HepG2 (cell line): Measurements from ENCODE around the gene SLC7A4. TPM values are rescaled to one million over a fixed set of nuclear protein-coding genes. Genes with fewer than 3 reads are reported as not detected.

Experiments
- CREB1 ChIP-seq, 2 experiments: fragments of 450-650 bp in 1 of 2; IDR thresholded peaks; 2 replicates each; pipeline ENCODE4 v1.6.1; 2016 to 2017; ENCODE audit warnings: control low read depth in 1 of 2, mild to moderate bottlenecking in 1 of 2, missing compliant biosample characterization in 1 of 2, missing genetic modification characterization in 1 of 2
- GATA4 ChIP-seq: sonication (generic); IDR thresholded peaks from 2 replicates; pipeline ENCODE4 v1.6.1; 2016; ENCODE audit warnings: antibody characterized with exemption, low read depth, borderline replicate concordance
- HDAC1 ChIP-seq: sonication (generic); formaldehyde crosslinking; IDR thresholded peaks from 2 replicates; pipeline ENCODE4 v1.5.1; 2020; ENCODE audit warnings: mild to moderate bottlenecking, missing genetic modification reagents
- KLF13 ChIP-seq: sonication (generic); formaldehyde crosslinking; IDR thresholded peaks from 2 replicates; pipeline ENCODE4 v1.4.0; 2020; ENCODE audit warnings: mild to moderate bottlenecking, missing genetic modification reagents
- NCOA5 ChIP-seq: sonication (generic); formaldehyde crosslinking; IDR thresholded peaks from 2 replicates; pipeline ENCODE4 v1.4.0; 2020; ENCODE audit warnings: missing genetic modification reagents
- NCOR1 ChIP-seq: fragments of 200-600 bp; sonication (generic); IDR thresholded peaks from 2 replicates; pipeline ENCODE4 v1.7.0; 2017; ENCODE audit warnings: antibody characterized with exemption, low read length, borderline replicate concordance
- SATB2 ChIP-seq: sonication (generic); formaldehyde crosslinking; IDR thresholded peaks from 2 replicates; pipeline ENCODE4 v1.5.0; 2020; ENCODE audit warnings: missing genetic modification reagents
- SMAD9 ChIP-seq: sonication (generic); formaldehyde crosslinking; IDR thresholded peaks from 2 replicates; pipeline ENCODE4 v1.5.1; 2020; ENCODE audit warnings: mild to moderate bottlenecking, missing genetic modification reagents
- TCF7L2 ChIP-seq: IDR thresholded peaks from 2 replicates; pipeline ENCODE4 v1.6.1; 2011; ENCODE audit warnings: mild to moderate bottlenecking, low read depth, low read length, moderate library complexity
- ZHX1 ChIP-seq: sonication (generic); formaldehyde crosslinking; IDR thresholded peaks from 2 replicates; pipeline ENCODE4 v1.8.1; 2022; ENCODE audit warnings: low read depth, mild to moderate bottlenecking, missing genetic modification reagents
- ZNF30 ChIP-seq: sonication (generic); formaldehyde crosslinking; IDR thresholded peaks from 2 replicates; pipeline ENCODE4 v1.5.0; 2020; ENCODE audit warnings: mild to moderate bottlenecking, missing genetic modification reagents
- ZNF407 ChIP-seq: sonication (generic); formaldehyde crosslinking; IDR thresholded peaks from one replicate; pipeline ENCODE4 v1.5.1; 2020; ENCODE audit warnings: mild to moderate bottlenecking, missing genetic modification reagents; ENCODE audit errors: not compliant biosample characterization
- ZNF432 ChIP-seq: sonication (generic); formaldehyde crosslinking; IDR thresholded peaks from 2 replicates; pipeline ENCODE4 v1.5.0; 2020; ENCODE audit warnings: missing genetic modification reagents, mild to moderate bottlenecking, borderline replicate concordance
- ZSCAN22 ChIP-seq: sonication (generic); formaldehyde crosslinking; IDR thresholded peaks from 2 replicates; pipeline ENCODE4 v1.4.0; 2020; ENCODE audit warnings: mild to moderate bottlenecking, missing genetic modification reagents
- polyA plus RNA-seq, 8 experiments: library from polyadenylated mRNA; depleted of rRNA in 3 of 8; stranded (reverse) in 7 of 8; unstranded in 1 of 8; fragments of >200 nt; fragmentation: Illumina TruSeq in 4 of 8; extraction: Trizol in 4 of 8; gene quantifications; 2 replicates each; pipeline versions ENCODE4 v1.2.1 to v1.2.3, GENCODE V29; 2011 to 2016; ENCODE audit warnings: low read depth in 4 of 8, missing spikeins in 1 of 8, mixed read lengths in 1 of 8; ENCODE audit not compliant: insufficient read depth in 1 of 8
- total RNA-seq, 5 experiments: library from RNA; depleted of rRNA; stranded (reverse); fragments of >200 nt; fragmentation: Illumina TruSeq; extraction: Trizol; gene quantifications; 2 replicates each; pipeline ENCODE4 v1.2.3, GENCODE V29; 2016; ENCODE audit warnings: low read depth in 1 of 5
- TF ChIP-seq, protein P1 (sequence below): sonication (generic); formaldehyde crosslinking; IDR thresholded peaks from 2 replicates; pipeline ENCODE4 v1.4.0; 2020; ENCODE audit warnings: missing genetic modification reagents, low read depth, mild to moderate bottlenecking, borderline replicate concordance
- TF ChIP-seq, protein P2 (sequence below): sonication (generic); formaldehyde crosslinking; IDR thresholded peaks from 2 replicates; pipeline ENCODE4 v1.4.0; 2020; ENCODE audit warnings: missing genetic modification reagents, mild to moderate bottlenecking, borderline replicate concordance

Gene SLC7A4
- total and polyA plus RNA-seq, 2 of the 13 experiments (the other 11 are each of a cell fraction or from before 2014, with no cell fraction given) = not detected

- TF ChIP-seq, protein P1, sequence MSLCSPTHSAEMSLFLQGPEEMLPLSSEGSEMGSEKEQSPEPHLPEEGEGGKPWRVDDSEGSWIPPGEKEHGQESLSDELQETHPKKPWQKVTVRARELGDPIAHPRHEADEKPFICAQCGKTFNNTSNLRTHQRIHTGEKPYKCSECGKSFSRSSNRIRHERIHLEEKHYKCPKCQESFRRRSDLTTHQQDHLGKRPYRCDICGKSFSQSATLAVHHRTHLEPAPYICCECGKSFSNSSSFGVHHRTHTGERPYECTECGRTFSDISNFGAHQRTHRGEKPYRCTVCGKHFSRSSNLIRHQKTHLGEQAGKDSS (CRISPR knock-in tag) = no peak
- TF ChIP-seq NCOR1 (no peak), ZNF432 (CRISPR knock-in tag) (no peak), SMAD9 (peak; percentile 75), HDAC1 (CRISPR knock-in tag) (peak; percentile 81), ZNF407 (CRISPR knock-in tag) (peak; percentile 53), KLF13 (no peak; the same call in 1 of the 2 replicates), GATA4 (0 out of 2 replicates have a peak, but pooled peaks have one; percentile 23), SATB2 (CRISPR knock-in tag) (no peak), ZSCAN22 (CRISPR knock-in tag) (no peak), NCOA5 (CRISPR knock-in tag) (no peak), ZHX1 (CRISPR knock-in tag) (peak; percentile 59), TCF7L2 (no peak), CREB1 (IDR thresholded peaks at IDR 0.05) (peak; percentile 75), CREB1 (CRISPR knock-in tag; IDR thresholded peaks at IDR 0.05) (peak; percentile 86), ZNF30 (CRISPR knock-in tag) (peak; percentile 57; the same call in 1 of the 2 replicates)
- TF ChIP-seq, protein P2, sequence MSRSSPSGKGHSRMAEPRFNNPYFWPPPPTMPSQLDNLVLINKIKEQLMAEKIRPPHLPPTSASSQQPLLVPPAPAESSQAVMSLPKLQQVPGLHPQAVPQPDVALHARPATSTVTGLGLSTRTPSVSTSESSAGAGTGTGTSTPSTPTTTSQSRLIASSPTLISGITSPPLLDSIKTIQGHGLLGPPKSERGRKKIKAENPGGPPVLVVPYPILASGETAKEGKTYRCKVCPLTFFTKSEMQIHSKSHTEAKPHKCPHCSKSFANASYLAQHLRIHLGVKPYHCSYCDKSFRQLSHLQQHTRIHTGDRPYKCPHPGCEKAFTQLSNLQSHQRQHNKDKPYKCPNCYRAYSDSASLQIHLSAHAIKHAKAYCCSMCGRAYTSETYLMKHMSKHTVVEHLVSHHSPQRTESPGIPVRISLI (CRISPR knock-in tag) = no peak
Observed at GRCh38 chr22:21001601-21002325, 30.6 kb downstream of the SLC7A4 start, which contains the start of gene THAP7 (continued).
